Esophagus muscularis mucosa (tissue), 3 donors: ENCODE results near the gene TMEM209.

Experiments used
- EP300 ChIP-seq: sonication (generic); formaldehyde crosslinking; IDR thresholded peaks from one replicate; pipeline ENCODE4 v1.6.1; 2017; ENCODE audit warnings: antibody characterized with exemption
- TF ChIP-seq, protein P1 (sequence below), 3 experiments: fragments of 200-600 bp in 2 of 3; fragments of 450-650 bp in 1 of 3; sonication (generic) in 2 of 3; IDR thresholded peaks; one replicate each; pipeline ENCODE4 v1.5.1; 2017 to 2019; ENCODE audit warnings: antibody characterized with exemption in 3 of 3, mild to moderate bottlenecking in 2 of 3, moderate library complexity in 1 of 3

DNA sequence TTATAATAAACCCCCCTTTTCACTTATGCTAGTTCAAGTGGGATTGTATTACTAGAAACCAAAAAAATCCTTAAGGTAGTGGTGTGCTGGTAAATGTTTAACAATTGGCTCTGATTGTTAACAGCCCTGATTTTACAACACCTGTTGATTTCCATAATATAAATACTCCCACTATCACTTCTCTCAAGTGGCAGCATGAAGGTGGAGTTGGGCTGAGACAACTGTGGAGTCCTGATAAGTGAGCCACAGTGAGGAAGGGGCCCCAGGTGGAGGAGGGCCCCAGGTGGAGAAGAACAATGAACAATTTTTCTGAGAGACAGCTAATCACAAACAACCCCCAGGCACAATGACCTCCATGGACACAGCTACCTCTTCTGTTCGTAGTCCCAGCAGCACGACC, 28.9 kb upstream of the TMEM209 start:
- TF ChIP-seq, protein P1, sequence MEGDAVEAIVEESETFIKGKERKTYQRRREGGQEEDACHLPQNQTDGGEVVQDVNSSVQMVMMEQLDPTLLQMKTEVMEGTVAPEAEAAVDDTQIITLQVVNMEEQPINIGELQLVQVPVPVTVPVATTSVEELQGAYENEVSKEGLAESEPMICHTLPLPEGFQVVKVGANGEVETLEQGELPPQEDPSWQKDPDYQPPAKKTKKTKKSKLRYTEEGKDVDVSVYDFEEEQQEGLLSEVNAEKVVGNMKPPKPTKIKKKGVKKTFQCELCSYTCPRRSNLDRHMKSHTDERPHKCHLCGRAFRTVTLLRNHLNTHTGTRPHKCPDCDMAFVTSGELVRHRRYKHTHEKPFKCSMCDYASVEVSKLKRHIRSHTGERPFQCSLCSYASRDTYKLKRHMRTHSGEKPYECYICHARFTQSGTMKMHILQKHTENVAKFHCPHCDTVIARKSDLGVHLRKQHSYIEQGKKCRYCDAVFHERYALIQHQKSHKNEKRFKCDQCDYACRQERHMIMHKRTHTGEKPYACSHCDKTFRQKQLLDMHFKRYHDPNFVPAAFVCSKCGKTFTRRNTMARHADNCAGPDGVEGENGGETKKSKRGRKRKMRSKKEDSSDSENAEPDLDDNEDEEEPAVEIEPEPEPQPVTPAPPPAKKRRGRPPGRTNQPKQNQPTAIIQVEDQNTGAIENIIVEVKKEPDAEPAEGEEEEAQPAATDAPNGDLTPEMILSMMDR (IDR thresholded peaks at IDR 0.05): no peak
- no peak for TF ChIP-seq EP300
